Measurements from ENCODE around the gene CNOT2. TPM values are rescaled to one million over a fixed set of nuclear protein-coding genes. Genes with fewer than 3 reads are reported as not detected.

CNOT2 gene
- polyA plus RNA-seq, 2 donors = 18.7 to 25.1 TPM

- Histone ChIP-seq H3K4me1 (ENCODE audit: control insufficient read depth in 2 of 2, insufficient read depth in 2 of 2, low read length in 1 of 2) (no peaks in the 10 kb centered on the region), H3K27me3 (ENCODE audit: control insufficient read depth in 1 of 2, insufficient read depth in 2 of 2, low read length in 2 of 2) (no peaks in the 10 kb centered on the region), H3K27ac (ENCODE audit: low read depth in 2 of 2, low read length in 1 of 2) (no peak overlapping the region), H3K4me3 (ENCODE audit: low read depth in 1 of 2, low read length in 2 of 2) (no peak overlapping the region), H3K36me3 (ENCODE audit: control insufficient read depth in 2 of 2, insufficient read depth in 2 of 2, low read length in 1 of 2) (no peaks in the 10 kb centered on the region), H3K9me3 (ENCODE audit: control insufficient read depth in 2 of 2, insufficient read depth in 1 of 2, low read depth in 1 of 2, low read length in 1 of 2) (no peaks in the 10 kb centered on the region)
- 77 to 80% methylated on average over 3 of the region's 3 CpGs for WGBS, 2 donors
Observed at GRCh38 chr12:70317781-70318180, 74.5 kb downstream of the CNOT2 start.

DNA sequence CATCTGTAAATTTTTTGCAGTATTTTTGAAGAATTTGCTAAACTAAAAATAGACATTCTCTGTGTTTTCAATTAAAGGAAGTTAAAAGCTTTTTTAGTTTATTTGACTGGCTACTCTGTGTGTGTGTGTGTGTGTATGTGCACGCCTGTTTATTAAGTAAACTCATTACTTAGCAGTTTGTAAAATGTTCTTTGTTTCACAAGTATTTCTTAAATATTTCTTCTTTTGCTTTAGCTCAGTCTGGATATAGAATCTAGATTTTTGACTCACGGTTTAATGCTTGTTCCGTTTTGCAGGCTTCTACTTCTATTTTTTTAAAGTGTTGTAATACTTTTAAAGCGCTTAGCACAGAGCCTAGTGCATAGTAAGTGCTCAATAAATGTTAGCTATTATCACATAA lies 76.4 kb downstream of the CNOT2 start:
- Histone ChIP-seq H3K9me3 (ENCODE audit: control insufficient read depth in 2 of 2, insufficient read depth in 1 of 2, low read depth in 1 of 2, low read length in 1 of 2) (no peaks in the 10 kb centered on the region), H3K27me3 (ENCODE audit: control insufficient read depth in 1 of 2, insufficient read depth in 2 of 2, low read length in 2 of 2) (no peaks in the 10 kb centered on the region), H3K4me3 (ENCODE audit: low read depth in 1 of 2, low read length in 2 of 2) (no peak overlapping the region), H3K36me3 (ENCODE audit: control insufficient read depth in 2 of 2, insufficient read depth in 2 of 2, low read length in 1 of 2) (no peaks in the 10 kb centered on the region), H3K4me1 (ENCODE audit: control insufficient read depth in 2 of 2, insufficient read depth in 2 of 2, low read length in 1 of 2) (no peaks in the 10 kb centered on the region), H3K27ac (ENCODE audit: low read depth in 2 of 2, low read length in 1 of 2) (no peak overlapping the region)
- WGBS, 2 donors = 79 to 81% methylated on average over 4 of the region's 4 CpGs

DNA sequence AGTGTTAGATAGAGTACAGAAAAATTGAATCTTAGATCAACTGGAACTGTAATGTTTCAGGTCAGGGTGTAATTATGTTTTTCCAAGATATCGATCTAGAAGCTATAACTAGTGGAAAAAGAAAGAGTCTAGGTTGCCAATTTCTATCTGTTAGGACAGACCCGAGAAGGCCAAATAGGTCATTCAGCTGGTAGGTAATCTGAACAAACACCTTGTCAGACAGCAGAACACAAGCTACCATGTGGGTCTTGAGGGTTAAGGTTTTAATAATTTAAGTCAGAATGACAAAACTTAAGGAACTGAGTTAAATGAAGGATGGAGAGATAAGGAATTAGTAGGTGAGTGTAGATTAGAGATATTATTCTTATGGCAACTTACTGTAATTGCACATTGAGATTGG lies 78.0 kb downstream of the CNOT2 start:
- Histone ChIP-seq H3K27me3 (ENCODE audit: control insufficient read depth in 1 of 2, insufficient read depth in 2 of 2, low read length in 2 of 2) (no peaks in the 10 kb centered on the region), H3K4me1 (ENCODE audit: control insufficient read depth in 2 of 2, insufficient read depth in 2 of 2, low read length in 1 of 2) (no peaks in the 10 kb centered on the region), H3K27ac (ENCODE audit: low read depth in 2 of 2, low read length in 1 of 2) (no peak overlapping the region), H3K36me3 (ENCODE audit: control insufficient read depth in 2 of 2, insufficient read depth in 2 of 2, low read length in 1 of 2) (no peaks in the 10 kb centered on the region), H3K9me3 (ENCODE audit: control insufficient read depth in 2 of 2, insufficient read depth in 1 of 2, low read depth in 1 of 2, low read length in 1 of 2) (no peaks in the 10 kb centered on the region), H3K4me3 (ENCODE audit: low read depth in 1 of 2, low read length in 2 of 2) (no peak overlapping the region)
- 92 to 94% methylated on average over 2 of the region's 2 CpGs for WGBS, 2 donors

DNA sequence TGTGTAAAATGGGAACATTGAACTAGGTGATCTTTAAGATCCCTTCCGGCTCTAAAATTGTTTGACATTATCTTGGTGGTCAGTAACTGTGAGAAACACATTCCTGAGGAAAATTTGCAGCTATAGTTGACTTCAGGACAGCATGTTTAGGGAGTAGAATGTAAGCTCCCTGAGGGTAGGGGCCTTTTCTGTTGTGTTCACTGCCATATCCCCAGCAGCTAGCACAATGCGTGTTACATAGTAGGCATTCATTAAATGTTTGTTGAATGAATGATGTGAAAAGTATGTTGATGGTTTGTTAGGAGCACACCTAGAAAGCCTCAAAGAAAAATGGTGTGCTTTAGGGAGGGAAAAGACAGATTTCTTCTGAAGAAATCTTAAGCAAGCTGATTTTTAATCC lies 84.3 kb downstream of the CNOT2 start:
- no peak overlapping the region for H3K27ac ChIP-seq (ENCODE audit: low read depth in 2 of 2, low read length in 1 of 2)
- H3K4me3 ChIP-seq (ENCODE audit: low read depth in 1 of 2, low read length in 2 of 2) = no peak overlapping the region
- peaks cover 0 to 4% of the 10 kb centered on the region in 2 donors for H3K36me3 ChIP-seq (ENCODE audit: control insufficient read depth in 2 of 2, insufficient read depth in 2 of 2, low read length in 1 of 2)
- 97 to 100% methylated on average over 2 of the region's 2 CpGs for WGBS, 2 donors
- H3K27me3 ChIP-seq (ENCODE audit: control insufficient read depth in 1 of 2, insufficient read depth in 2 of 2, low read length in 2 of 2) = no peaks in the 10 kb centered on the region
- H3K9me3 ChIP-seq (ENCODE audit: control insufficient read depth in 2 of 2, insufficient read depth in 1 of 2, low read depth in 1 of 2, low read length in 1 of 2) = no peaks in the 10 kb centered on the region
- no peaks in the 10 kb centered on the region for H3K4me1 ChIP-seq (ENCODE audit: control insufficient read depth in 2 of 2, insufficient read depth in 2 of 2, low read length in 1 of 2)

DNA sequence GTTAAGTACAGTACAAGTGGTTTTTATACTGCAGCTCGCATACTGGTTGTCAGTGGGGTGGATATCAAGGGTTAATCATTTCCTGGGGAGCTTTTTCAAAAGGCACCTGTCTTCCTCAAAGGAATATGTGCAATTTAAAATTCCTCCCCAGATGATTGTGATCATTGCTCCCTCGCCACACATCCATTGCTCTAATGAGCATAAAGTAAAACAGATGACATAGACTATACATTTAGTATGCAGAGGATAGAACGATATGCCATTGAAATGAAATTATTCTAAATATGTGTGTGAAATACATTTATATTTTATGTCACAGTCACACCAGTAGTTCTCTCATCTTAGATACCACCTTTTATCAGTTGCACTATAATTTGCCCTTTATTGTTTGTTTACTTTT lies 86.5 kb downstream of the CNOT2 start:
- no peaks in the 10 kb centered on the region for H3K9me3 ChIP-seq (ENCODE audit: control insufficient read depth in 2 of 2, insufficient read depth in 1 of 2, low read depth in 1 of 2, low read length in 1 of 2)
- no peak overlapping the region for H3K4me3 ChIP-seq (ENCODE audit: low read depth in 1 of 2, low read length in 2 of 2)
- H3K36me3 ChIP-seq (ENCODE audit: control insufficient read depth in 2 of 2, insufficient read depth in 2 of 2, low read length in 1 of 2) = peaks cover 0 to 4% of the 10 kb centered on the region in 2 donors
- no peak overlapping the region for H3K27ac ChIP-seq (ENCODE audit: low read depth in 2 of 2, low read length in 1 of 2)
- H3K27me3 ChIP-seq (ENCODE audit: control insufficient read depth in 1 of 2, insufficient read depth in 2 of 2, low read length in 2 of 2) = no peaks in the 10 kb centered on the region
- 95 to 99% methylated on average over 3 of the region's 3 CpGs for WGBS, 2 donors
- H3K4me1 ChIP-seq (ENCODE audit: control insufficient read depth in 2 of 2, insufficient read depth in 2 of 2, low read length in 1 of 2) = no peaks in the 10 kb centered on the region

- H3K27ac ChIP-seq (ENCODE audit: low read depth in 2 of 2, low read length in 1 of 2) = no peak overlapping the region
- H3K4me3 ChIP-seq (ENCODE audit: low read depth in 1 of 2, low read length in 2 of 2) = no peak overlapping the region
- no peaks in the 10 kb centered on the region for H3K9me3 ChIP-seq (ENCODE audit: control insufficient read depth in 2 of 2, insufficient read depth in 1 of 2, low read depth in 1 of 2, low read length in 1 of 2)
- peaks cover 0 to 4% of the 10 kb centered on the region in 2 donors for H3K36me3 ChIP-seq (ENCODE audit: control insufficient read depth in 2 of 2, insufficient read depth in 2 of 2, low read length in 1 of 2)
- WGBS, 2 donors = 89 to 94% methylated on average over 2 of the region's 2 CpGs
- no peaks in the 10 kb centered on the region for H3K4me1 ChIP-seq (ENCODE audit: control insufficient read depth in 2 of 2, insufficient read depth in 2 of 2, low read length in 1 of 2)
- no peaks in the 10 kb centered on the region for H3K27me3 ChIP-seq (ENCODE audit: control insufficient read depth in 1 of 2, insufficient read depth in 2 of 2, low read length in 2 of 2)
Observed at GRCh38 chr12:70330158-70330557, 86.9 kb downstream of the CNOT2 start.

GRCh38 chr12:70332236-70332635 lies 89.0 kb downstream of the CNOT2 start:
- Histone ChIP-seq H3K27ac (ENCODE audit: low read depth in 2 of 2, low read length in 1 of 2) (no peak overlapping the region), H3K27me3 (ENCODE audit: control insufficient read depth in 1 of 2, insufficient read depth in 2 of 2, low read length in 2 of 2) (no peaks in the 10 kb centered on the region), H3K36me3 (ENCODE audit: control insufficient read depth in 2 of 2, insufficient read depth in 2 of 2, low read length in 1 of 2) (peaks cover 0 to 4% of the 10 kb centered on the region in 2 donors), H3K9me3 (ENCODE audit: control insufficient read depth in 2 of 2, insufficient read depth in 1 of 2, low read depth in 1 of 2, low read length in 1 of 2) (no peaks in the 10 kb centered on the region), H3K4me1 (ENCODE audit: control insufficient read depth in 2 of 2, insufficient read depth in 2 of 2, low read length in 1 of 2) (no peaks in the 10 kb centered on the region), H3K4me3 (ENCODE audit: low read depth in 1 of 2, low read length in 2 of 2) (no peak overlapping the region)

GRCh38 chr12:70334742-70335141 lies 91.5 kb downstream of the CNOT2 start:
- Histone ChIP-seq H3K36me3 (ENCODE audit: control insufficient read depth in 2 of 2, insufficient read depth in 2 of 2, low read length in 1 of 2) (peaks cover 0 to 2% of the 10 kb centered on the region in 2 donors), H3K9me3 (ENCODE audit: control insufficient read depth in 2 of 2, insufficient read depth in 1 of 2, low read depth in 1 of 2, low read length in 1 of 2) (no peaks in the 10 kb centered on the region), H3K27ac (ENCODE audit: low read depth in 2 of 2, low read length in 1 of 2) (no peak overlapping the region), H3K27me3 (ENCODE audit: control insufficient read depth in 1 of 2, insufficient read depth in 2 of 2, low read length in 2 of 2) (no peaks in the 10 kb centered on the region), H3K4me1 (ENCODE audit: control insufficient read depth in 2 of 2, insufficient read depth in 2 of 2, low read length in 1 of 2) (no peaks in the 10 kb centered on the region), H3K4me3 (ENCODE audit: low read depth in 1 of 2, low read length in 2 of 2) (no peak overlapping the region)
- WGBS, 2 donors = 96 to 97% methylated on average over 8 of the region's 8 CpGs

DNA sequence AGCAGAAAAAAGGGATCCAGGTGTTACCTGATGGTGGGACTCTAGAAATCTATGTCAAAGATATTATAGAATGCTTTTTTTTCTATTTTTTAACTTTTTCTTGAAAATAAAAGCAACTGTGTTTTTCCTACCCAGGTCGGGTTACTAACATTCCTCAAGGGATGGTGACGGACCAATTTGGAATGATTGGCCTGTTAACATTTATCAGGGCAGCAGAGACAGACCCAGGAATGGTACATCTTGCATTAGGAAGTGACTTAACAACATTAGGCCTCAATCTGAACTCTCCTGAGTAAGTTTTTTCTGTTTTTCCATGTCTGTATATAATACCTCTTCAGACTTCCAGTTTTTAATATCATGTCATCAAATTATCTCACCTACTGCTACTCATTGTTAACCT lies 95.3 kb downstream of the CNOT2 start:
- peaks cover 0 to 5% of the 10 kb centered on the region in 2 donors for H3K36me3 ChIP-seq (ENCODE audit: control insufficient read depth in 2 of 2, insufficient read depth in 2 of 2, low read length in 1 of 2)
- H3K27me3 ChIP-seq (ENCODE audit: control insufficient read depth in 1 of 2, insufficient read depth in 2 of 2, low read length in 2 of 2) = no peaks in the 10 kb centered on the region
- no peak overlapping the region for H3K27ac ChIP-seq (ENCODE audit: low read depth in 2 of 2, low read length in 1 of 2)
- 96 to 98% methylated on average over 2 of the region's 2 CpGs for WGBS, 2 donors
- no peaks in the 10 kb centered on the region for H3K4me1 ChIP-seq (ENCODE audit: control insufficient read depth in 2 of 2, insufficient read depth in 2 of 2, low read length in 1 of 2)
- H3K4me3 ChIP-seq (ENCODE audit: low read depth in 1 of 2, low read length in 2 of 2) = no peak overlapping the region
- no peaks in the 10 kb centered on the region for H3K9me3 ChIP-seq (ENCODE audit: control insufficient read depth in 2 of 2, insufficient read depth in 1 of 2, low read depth in 1 of 2, low read length in 1 of 2)

DNA sequence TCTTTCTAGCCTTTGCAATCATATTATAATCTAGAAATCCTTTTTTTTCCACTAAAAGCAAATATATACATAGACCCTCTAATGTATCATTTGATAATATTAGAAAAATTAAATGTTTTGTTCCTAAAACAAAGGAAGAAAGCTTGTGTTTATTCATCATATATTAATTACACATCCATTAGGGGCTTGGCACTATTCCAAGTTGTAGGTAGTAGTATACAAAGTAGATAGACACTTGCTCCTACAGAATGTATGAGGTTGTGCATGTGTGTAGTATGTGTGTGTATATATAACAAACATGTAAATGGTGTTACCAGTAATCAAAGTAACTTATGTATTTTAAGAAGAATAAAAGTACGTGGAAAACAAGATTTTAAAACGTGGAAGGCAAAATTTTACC lies 107.8 kb downstream of the CNOT2 start:
- Histone ChIP-seq H3K27me3 (ENCODE audit: control insufficient read depth in 1 of 2, insufficient read depth in 2 of 2, low read length in 2 of 2) (no peaks in the 10 kb centered on the region), H3K36me3 (ENCODE audit: control insufficient read depth in 2 of 2, insufficient read depth in 2 of 2, low read length in 1 of 2) (peaks cover 0 to 3% of the 10 kb centered on the region in 2 donors)
- WGBS, 2 donors = 95 to 98% methylated on average over 2 of the region's 2 CpGs

More for the DNA sequence above, 107.8 kb downstream of the CNOT2 start:
- Histone ChIP-seq H3K4me1 (ENCODE audit: control insufficient read depth in 2 of 2, insufficient read depth in 2 of 2, low read length in 1 of 2) (no peaks in the 10 kb centered on the region), H3K27ac (ENCODE audit: low read depth in 2 of 2, low read length in 1 of 2) (no peak overlapping the region), H3K9me3 (ENCODE audit: control insufficient read depth in 2 of 2, insufficient read depth in 1 of 2, low read depth in 1 of 2, low read length in 1 of 2) (no peaks in the 10 kb centered on the region), H3K4me3 (ENCODE audit: low read depth in 1 of 2, low read length in 2 of 2) (no peak overlapping the region)

Measured in esophagus (tissue), 2 donors.